Stimulated activated CD8-positive, alpha-beta memory T cell treated with anti-CD3 and anti-CD28 coated beads, Interleukin-12 subunit alpha, Interleukin-12 subunit beta, amount 100 ng/mL, for 1 hour (primary cell): ENCODE measurements around the gene UBE2E2.
"Not testable (repeated sequence)": the region's sequence is repeated elsewhere in the genome, so short reads cannot be mapped to it uniquely, and the experiment has no call there.

ENCODE experiments used
- DNase-seq: peaks from one replicate; pipeline ENCODE4 v3.0.0-alpha.2; 2020; ENCODE audit warnings: low read depth

The UBE2E2 gene

DNA sequence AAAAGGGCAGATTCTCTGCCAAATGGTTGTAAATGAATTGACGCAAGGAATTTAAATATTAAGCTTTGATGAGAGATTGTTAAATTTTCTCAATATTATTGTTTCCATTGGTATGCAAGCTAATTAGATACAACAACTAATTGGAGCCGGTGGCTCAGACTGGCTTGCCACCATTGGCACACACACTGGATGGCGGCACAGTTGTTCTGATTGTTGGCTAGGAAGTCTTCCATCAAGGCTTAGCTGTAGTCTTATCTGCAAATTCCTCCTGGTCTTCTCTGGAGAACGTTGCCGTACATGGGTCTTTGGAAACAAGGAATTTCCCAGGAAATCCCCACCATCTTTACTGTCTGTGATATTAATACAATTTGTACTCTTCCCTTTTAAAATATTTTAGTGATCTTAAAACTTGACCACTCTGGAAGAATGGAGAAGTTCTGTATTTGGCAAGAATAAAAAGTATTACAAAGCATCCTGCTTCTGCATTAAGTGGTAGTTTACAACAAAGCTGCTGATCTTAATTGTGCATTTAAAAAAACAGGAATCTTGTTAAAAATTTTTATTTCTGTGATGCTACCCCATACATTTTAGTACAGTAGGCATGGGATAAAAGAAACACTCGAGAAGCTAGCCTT, 126.5 kb downstream of the UBE2E2 start:
- DNase-seq: no peak

DNA sequence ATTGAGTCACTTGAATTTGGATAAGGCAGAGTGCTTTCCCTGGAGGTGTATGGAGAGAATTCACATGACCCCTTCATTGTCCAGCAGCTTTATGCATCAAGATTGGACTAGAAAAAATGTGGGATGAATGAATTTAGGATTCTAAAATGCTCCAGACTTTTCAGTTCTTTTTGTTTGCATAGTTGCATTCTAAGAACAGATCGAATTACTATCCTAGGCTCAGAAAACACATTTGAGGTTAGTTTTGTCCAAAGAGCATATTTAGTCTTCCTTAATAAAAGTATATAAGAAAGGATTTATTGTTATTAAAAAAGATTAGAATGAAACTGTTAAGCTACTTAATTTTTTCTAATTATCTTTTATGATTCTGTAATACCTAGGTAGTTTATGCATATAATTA, 127.4 kb downstream of the UBE2E2 start:
- DNase-seq: no peak

DNA sequence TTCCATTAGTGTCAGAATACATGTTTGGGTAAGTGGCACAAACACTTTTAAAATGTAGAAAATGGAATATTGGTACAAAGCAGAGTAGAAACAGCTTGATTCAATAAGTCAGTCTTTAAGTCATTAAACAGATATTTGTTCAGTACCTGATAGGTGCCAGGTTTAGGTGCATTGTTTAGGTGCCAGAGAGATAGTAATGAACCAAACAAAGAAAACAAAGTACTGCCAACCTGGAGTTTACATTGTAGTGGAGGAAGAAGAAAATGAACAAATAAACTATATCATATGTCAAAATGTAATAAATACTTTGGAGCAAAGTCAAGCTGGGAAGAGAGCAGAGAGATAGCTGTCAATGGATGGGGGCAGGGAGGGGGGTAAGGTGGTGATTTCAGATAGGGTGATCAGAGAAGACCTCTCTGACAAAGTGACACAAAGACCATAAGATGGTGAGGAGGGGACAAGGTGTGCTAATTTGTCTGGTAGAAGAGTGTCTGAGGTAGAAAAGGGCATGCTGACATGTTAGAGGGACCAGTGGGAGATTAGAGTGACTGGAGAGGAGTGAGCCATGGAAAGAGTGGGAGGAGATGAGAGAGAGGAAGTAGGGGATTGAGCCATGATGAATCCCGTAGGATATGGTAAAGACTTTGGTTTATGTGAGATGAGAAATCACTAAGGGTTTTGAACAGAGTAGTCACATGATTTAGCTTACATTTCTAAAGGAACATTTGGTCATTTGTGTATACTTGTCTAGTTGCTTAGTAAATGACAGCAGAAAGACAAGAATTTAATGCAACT, 128.2 kb downstream of the UBE2E2 start:
- no peak for DNase-seq

DNA sequence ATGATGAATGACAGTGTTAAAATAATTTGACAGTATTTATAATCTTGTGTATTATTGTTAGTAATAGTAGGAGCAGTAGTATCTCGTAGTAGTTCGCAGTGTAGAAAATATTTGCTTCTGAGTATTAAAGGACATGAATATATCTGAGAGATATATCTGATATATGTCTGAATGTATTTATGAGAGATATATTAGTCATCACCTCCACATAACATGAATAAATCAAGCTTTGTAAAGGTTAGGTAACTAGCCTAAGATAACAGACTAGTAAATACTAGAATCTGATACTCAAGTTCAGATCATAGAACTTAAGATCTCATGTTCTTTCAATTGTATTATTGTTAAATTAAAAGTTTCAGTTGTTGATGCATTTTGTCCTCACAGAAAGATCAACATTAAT, 130.5 kb downstream of the UBE2E2 start:
- DNase-seq: no peak

DNA sequence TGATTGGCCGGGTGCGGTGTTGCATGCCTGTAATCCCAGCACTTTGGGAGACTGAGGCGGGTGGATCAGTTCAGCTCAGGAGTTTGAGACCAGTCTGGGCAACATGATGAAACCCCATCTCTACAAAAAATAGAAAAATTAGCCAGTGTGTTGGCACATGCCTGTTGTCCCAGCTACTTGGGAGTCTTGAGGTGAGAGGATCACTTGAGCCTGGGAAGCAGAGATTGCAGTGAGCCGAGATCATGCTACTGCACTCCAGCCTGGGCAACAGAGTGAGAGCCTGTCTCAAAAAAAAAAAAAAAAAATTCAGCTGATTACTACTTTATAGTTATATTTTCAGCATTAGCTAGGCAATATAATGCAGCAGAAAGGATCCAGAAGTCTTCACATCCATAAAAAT, 133.7 kb downstream of the UBE2E2 start:
- DNase-seq: not testable (repeated sequence)

DNA sequence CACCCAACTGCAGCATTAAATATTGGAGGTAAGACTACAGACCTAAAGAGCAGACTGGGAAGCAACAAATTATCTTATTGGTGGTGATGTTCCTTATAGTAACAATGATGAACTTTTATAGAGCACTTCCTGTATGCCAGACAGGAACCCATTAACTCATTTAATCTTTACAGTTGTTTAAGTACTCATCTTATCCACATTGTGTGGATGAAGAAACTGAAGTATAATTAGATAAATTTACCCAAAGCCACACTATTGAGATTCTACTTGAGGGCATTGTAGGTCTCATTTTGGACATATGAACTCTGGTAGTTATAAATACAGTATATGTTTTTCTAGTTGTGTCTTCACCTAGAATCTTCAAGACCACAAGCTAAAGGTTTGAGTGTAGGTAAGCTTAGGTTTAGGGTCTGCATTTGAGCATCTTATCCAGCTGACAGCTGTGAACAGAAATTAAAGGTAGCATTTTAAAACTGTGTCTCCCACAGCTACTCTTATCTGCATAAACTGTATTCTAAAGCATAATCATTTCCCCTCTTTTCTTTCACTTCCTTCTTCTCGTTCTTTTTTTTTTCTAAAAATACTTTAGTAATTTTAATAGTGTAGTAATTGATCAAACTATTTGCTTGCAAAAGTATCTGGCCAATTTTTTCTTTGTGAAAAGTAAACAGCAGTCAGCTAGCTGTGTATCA, 138.2 kb downstream of the UBE2E2 start:
- DNase-seq: no peak

DNA sequence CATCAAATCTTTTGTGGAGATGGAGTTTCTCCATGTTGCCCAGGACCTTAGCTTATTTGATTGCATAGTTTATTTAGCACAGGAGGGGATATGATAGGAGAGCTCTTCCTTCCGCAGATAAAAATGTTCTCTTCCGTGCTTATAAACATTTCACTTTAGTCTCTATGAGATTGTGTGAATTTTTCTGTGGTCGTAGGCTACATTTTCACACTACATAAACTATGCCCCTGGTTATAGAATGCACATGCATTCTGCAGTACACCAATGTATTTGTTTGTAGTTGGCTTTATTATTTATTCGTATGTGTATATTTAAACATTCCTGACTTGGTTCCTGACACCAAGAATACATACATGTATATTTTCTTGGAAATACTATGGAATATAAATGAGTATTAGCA, 139.2 kb downstream of the UBE2E2 start:
- no peak for DNase-seq

DNA sequence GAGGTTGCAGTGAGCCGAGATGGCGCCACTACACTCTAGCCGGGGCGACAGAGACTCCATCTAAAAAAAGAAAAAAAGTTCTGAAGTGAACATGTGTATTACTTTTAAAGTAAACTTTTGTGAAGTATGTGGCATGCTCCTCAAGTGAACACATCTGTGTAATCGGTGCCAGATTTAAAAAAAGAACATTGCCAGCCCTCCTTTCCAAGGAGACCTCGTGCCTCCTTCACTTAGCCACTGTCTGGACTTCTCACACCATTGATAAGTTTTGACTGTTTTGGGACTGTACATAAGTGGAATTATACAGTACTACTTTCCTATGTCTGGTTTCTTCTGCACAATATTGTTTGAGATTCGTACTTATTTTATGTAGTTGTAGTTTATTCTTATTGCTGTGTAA, 140.4 kb downstream of the UBE2E2 start:
- no peak for DNase-seq

DNA sequence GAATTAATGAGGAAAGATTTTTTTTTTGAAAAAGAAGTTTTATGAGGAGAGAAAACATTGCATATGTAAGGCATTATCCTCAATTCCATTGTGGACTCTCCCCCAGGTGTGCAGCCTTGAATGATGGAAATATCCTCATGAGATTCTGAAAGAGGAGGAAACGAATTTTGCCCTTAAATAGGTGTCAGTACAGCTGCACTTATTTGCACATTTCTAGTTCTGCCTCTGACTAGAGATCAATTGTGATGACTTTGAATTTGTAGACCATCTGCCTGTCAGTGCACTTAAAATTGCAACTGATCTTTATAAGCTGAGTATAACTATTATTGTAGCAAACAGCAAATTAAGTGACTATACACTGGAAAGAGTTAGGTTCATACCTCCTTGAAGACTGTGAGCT, 141.8 kb downstream of the UBE2E2 start:
- DNase-seq: no peak

DNA sequence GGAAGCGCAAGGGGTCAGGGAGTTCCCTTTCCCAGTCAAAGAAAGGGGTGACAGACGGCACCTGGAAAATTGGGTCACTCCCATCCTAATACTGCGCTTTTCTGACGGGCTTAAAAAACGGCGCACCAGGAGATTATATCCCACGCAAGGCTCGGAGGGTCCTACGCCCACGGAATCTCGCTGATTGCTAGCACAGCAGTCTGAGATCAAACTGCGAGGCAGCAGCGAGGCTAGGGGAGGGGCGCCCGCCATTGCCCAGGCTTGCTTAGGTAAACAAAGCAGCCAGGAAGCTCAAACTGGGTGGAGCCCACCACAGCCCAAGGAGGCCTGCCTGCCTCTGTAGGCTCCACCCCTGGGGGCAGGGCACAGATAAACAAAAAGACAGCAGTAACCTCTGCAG, 146.3 kb downstream of the UBE2E2 start:
- not testable (repeated sequence) for DNase-seq

DNA sequence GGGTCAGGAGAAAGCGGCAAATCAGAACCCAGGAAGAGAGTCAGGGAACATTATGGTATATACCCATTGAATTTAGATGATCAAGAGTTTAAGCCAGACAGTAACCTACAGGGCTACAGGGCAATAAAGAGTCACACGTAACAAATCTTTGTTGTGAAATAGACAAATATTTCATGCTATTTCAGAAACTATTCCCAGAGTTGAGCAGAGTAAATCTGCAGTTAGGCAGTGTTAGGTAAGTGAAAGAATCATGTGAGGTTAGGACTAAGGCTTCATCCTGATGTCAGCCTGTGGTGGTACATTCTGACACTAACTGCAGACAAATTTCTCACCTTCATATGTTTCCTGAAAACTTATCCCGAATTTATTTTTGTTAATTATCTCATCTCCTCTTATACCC, 153.0 kb downstream of the UBE2E2 start:
- DNase-seq: no peak

DNA sequence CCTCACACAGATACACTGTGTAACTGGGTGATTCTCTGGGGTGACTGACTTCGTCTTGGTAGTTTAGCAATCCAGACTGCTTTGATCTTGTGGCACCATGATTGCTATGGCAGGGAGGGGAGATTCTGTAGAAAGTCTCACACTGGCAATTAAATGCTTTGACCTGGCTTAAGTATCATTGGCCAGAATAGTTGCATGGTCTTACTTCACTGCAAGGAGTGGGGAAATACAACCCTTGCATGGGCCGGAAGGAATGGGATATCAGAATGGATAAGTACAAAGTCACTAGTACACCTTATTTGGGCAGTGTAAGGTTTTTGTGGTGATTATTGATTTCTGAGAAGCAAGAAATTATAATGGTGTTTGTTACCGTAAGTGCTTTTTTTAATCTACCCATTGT, 153.8 kb downstream of the UBE2E2 start:
- no peak for DNase-seq

DNA sequence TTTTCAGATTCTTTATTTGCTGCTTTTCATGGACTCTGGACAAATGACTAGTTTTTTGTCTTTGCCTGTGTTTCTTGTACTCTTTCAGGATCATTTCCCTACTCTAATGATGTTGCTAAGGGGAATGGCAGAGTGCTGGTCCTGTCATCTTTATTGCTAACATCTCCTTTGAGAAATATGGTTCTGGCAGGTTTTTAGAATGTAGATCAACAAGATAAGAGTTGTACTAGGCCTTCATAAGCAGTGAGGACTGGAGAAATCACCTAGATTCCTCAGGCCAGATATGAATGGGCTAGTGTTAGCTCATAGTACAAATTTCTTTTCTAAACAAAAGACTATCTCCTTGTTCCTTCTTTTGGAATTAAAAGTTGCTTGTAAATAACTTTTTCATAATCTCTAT, 156.0 kb downstream of the UBE2E2 start:
- no peak for DNase-seq

DNA sequence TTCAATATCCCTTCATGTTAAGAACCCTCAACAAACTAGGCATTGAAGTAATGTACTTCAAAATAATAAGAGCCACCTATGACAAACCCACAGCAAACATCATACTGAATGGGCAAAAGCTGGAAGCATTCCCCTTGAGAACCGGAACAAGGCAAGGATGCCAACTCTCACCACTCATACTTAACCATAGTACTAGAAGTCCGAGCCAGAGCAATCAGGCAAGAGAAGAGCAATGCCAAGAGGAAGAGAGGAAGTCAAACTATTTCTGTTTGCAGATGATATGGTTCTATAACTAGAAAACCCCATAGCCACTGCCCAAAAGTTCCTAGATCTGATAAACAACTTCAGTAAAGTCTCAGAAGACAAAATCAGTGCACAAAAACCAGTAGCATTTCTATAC, 161.9 kb downstream of the UBE2E2 start:
- no peak for DNase-seq

DNA sequence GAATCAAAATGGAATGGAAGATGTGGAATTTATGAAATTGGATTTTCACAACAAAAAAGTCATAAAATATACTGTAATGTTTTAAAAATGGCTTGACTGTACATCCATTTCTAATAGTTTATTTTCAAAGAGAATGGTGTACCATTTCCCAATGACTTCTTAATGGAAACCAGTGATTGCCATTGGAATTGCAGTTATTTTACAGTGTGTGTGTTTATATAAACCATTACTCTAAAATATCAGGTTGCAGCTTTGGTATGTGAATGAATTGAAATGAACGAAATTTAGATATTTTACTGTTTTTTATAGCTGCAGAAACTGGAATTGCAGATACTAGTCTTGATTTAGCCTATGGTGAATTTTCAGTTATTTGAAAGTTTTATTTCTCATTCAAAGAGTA, 165.6 kb downstream of the UBE2E2 start:
- DNase-seq: no peak

DNA sequence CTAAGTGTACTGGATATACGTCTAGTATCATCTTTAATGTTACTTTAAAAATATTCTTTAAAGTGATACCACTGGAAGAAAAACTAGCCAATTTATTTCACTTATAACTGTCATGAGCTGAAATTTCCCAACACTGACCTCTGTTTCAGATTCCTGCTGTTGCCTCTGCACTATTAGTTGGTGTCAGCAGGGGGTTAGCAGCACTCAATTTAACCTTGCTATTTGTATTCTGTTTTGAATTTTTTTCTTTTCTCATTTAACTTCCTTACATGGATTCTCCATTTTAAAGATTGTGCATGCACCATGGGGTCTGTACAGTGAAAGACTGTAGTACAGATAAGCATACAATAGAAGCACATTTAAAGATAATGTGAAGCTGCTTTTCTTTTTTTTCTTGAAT, 169.2 kb downstream of the UBE2E2 start:
- no peak for DNase-seq

DNA sequence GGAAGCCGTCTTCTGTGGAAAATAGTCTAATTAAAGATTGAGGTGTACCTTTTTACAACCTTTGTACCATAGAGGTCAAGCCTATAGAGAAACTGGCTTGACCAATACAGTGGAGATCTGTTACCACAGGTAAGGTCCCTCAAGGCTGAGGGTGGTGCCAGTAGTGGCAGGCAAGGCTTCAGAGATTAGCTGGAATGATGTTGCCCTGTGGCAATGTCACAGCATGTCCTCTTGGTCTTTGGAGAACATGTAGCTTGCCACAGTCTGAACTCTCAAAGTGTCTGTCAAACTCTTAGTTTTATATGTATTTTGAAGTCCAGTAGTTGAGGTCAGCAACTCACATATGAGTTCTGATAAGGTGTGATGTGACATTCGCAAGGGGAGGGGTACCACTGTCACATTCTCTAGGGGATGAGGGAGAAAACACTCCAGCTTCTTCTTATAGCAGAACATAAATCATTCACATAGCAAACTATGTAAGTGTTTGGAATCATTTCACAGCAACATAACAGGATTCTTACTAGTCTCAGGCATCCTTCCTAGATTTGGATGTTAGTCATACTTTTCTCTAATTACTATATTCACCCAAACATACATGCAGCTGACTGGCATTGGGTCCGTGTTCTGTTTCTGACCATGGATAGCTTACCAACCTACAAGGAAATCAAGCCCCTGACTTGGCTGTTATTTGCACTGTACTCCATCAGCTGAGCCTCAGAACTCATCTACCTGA, 173.6 kb downstream of the UBE2E2 start:
- DNase-seq: no peak

DNA sequence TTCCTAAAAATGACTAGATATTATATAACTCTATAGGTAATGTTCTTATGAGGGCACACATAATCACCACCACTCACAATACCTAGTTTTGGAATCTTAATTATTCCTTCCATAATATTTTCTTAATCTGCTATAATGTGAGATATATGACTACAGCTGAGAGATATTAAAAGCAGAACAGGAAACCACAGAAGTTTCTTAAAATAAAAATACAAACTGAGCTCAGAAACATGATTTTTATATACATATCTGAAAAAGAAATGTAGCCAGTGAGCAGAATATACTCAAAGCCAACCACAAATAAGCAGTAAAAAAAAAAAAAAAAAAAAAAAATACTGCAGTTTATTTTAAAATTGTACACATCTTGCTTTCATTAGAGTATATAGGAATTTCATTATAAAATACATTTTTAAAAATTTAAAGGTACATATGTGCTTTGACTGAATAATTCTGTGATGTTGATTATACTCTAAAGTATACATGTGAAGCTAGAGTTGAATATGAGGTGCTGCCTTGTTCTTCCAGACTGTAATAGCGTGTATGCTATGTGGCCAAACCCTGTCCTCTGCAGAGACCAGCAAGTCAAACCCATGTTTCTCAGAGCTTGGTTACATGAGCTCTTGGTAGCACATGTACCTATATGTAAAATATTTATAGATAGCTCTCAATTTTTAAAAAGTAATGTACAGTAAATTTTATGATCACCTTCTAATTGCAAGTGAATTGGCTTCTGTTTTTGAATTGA, 175.0 kb downstream of the UBE2E2 start:
- DNase-seq: no peak

DNA sequence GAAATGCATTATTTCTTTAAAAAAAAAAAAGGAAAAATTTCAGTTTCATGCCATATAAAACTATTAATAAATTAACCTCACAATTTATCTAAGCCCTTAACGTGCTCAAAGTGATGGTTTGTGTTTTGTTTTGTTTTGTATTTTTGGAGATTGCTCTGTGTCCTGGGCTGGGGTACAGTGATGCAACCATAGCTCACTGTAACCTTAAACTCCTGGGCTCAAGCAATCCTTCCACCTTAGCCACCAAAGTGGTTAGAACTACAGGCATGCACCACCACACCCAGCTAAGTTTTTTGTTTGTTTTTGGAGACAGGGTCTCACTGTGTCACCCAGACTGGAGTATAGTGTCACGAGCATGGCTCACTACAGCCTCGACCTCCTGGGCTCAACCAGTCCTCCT, 180.7 kb downstream of the UBE2E2 start:
- DNase-seq: no peak

DNA sequence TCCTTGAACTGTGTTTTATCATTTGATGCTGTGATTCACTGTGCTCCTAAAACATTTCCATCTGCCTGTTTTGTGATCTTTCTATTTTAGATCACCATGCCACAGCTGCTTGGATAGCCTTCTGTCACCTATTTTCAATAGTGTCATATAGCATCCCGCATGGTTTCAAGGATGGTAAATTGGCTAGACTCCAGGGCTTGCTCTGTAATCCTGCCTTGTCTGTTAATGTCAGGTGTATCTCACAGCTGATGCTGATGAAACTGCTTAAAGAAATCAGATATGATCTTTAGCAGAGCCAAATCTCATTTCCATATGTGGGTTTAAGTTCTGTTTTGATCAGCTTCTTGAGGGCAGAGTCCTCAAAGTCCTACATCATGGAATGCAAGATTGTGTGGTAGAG, 182.2 kb downstream of the UBE2E2 start:
- no peak for DNase-seq

DNA sequence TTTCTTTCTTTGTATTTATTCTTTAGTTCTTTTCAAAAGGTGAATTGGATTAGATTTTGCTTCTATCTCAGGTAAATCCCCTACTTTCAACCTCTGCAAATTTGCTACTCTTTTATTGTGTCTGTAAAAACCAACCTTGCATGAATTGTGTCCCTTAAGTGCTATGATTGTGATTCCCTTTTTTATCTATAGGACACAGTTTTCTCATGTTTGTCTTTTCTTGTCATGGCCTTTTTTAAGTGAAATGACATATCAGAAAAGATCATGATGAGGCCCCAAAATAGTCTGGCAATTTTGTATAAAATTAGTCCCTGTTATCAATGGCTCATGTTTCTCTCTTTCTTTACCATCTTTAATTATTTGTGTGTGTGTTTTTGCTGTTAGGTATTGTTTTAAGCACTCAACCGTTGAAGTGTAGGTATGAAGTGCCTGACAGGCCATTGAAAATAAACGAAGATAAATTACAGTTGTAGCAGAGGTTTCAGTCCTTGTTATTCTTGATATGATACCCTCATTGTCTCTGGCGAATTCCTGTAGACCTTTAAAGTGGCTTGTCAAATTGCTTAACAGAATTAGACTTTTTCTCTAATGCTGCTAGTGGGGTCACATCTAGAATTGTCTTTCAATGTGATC, 184.3 kb downstream of the UBE2E2 start:
- no peak for DNase-seq
